ENCODE data around the gene RFWD3.
"Not testable (repeated sequence)": the region's sequence is repeated elsewhere in the genome, so short reads cannot be mapped to it uniquely, and the experiment has no call there.

Gene RFWD3

DNA sequence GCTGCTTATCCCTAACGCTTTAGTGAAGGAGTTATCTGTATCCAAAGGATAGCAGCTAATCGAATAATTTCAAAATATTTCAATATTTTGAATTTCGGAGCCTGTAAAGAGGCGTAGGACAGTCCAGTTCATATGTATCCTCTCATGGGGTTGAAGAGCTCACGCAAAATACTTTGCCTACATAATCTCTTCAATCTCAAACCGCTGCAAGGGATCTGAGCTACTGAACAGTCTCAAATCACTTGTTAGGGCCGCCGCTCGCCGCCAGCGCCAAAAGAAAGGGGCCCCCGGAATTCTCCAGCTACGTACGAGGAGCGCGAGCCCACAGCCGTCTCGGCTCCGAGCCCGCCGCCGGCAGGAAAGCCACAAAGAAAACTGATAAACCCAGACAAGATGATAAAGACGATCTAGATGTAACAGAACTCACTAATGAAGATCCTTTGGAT lies 601 bp upstream of the RFWD3 start:
- Histone ChIP-seq H3K9ac (ENCODE audit: low read depth in 1 of 2, low read length in 2 of 2) (peak overlapping the region; percentile 33 to 80), H3K36me3 (ENCODE audit: control insufficient read depth in 1 of 2, insufficient read depth in 2 of 2, low read length in 2 of 2) (peaks cover 13 to 24% of the 10 kb centered on the region in 2 donors), H3K9me3 (ENCODE audit: control insufficient read depth in 1 of 2, low read length in 2 of 2) (no peaks in the 10 kb centered on the region), H3K27ac (ENCODE audit: low read depth, low read length) (no peak overlapping the region), H3K4me3 (ENCODE audit: low read depth in 1 of 2, low read length in 2 of 2) (peak overlapping the region; percentile 79 to 81), H3K27me3 (ENCODE audit: control insufficient read depth in 1 of 2, insufficient read depth in 2 of 2, low read length in 2 of 2) (no peaks in the 10 kb centered on the region), H3K4me1 (ENCODE audit: control insufficient read depth in 1 of 2, insufficient read depth in 2 of 2, low read length in 2 of 2) (peaks cover 0 to 8% of the 10 kb centered on the region in 2 donors)

DNA sequence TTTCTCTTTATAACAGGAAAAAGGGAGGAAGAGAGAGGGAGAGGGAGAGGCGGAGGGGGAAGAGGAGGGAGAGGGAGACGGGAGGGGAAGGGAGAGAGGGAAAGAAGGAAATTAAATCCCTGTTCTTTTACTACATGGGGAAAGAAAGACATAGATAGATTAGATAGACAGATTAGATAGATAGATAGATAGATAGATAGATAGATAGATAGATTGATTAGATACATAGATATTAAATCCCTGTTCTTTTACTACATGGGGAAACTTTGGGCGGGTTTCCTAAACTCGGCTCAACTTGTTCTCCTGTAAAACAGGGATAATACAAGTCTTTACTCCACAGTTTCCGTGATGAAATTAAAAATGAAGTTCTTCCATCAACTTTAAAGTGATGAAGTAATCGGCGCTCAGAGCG lies 661 bp downstream of the RFWD3 start:
- H3K27me3 ChIP-seq (ENCODE audit: control insufficient read depth in 1 of 2, insufficient read depth in 2 of 2, low read length in 2 of 2), result no peaks in the 10 kb centered on the region
- H3K9me3 ChIP-seq (ENCODE audit: control insufficient read depth in 1 of 2, low read length in 2 of 2), result no peaks in the 10 kb centered on the region
- peak overlapping the region; percentile 96 for H3K4me3 ChIP-seq (ENCODE audit: low read depth in 1 of 2, low read length in 2 of 2)
- peak overlapping the region; percentile 84 to 86 for H3K9ac ChIP-seq (ENCODE audit: low read depth in 1 of 2, low read length in 2 of 2)
- H3K4me1 ChIP-seq (ENCODE audit: control insufficient read depth in 1 of 2, insufficient read depth in 2 of 2, low read length in 2 of 2), result peaks cover 0 to 8% of the 10 kb centered on the region in 2 donors
- H3K27ac ChIP-seq (ENCODE audit: low read depth, low read length), result no peak overlapping the region
- H3K36me3 ChIP-seq (ENCODE audit: control insufficient read depth in 1 of 2, insufficient read depth in 2 of 2, low read length in 2 of 2), result peaks cover 4 to 19% of the 10 kb centered on the region in 2 donors

DNA sequence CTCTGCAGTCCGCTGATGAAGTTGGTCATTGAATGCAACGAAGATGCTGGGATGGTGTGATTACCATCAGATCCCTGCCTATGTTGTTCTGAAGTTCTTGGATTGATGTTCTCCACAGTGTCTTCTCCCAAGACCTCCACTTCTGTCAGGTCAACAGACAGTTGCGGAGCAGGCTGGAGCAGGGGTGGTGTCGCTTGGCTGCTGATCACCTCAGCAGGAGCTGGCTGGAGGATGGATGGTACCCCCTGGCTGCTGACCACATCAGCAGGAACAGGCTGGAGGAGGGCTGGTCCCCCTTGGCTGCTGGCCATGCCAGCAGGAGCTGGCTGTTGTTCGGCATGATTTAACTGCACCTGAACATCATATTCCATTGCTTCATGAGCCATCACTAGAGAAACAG lies 5.6 kb downstream of the RFWD3 start:
- H3K36me3 ChIP-seq (ENCODE audit: control insufficient read depth in 1 of 2, insufficient read depth in 2 of 2, low read length in 2 of 2), result peaks cover 23 to 47% of the 10 kb centered on the region in 2 donors

DNA sequence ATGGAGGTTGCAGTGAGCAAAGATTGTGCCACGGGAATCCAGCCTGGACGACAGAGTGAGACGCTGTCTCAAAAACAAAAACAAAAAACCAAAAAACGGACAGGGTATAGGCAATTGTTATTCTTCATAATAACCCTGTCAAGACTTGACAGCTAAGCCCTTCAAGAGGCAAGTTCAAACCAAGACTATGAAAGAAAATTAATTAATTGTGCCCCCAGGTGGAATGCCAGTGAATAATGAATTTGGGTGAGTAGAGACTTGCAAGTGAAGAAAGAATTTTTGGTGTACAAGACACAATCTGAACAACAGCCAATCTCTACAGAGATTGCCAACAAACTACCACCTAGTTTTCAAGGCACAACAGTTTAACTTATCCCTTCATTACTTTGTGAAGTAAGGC lies 6.3 kb downstream of the RFWD3 start:
- Histone ChIP-seq H3K9me3 (ENCODE audit: control insufficient read depth in 1 of 2, low read length in 2 of 2) (no peaks in the 10 kb centered on the region), H3K4me3 (ENCODE audit: low read depth in 1 of 2, low read length in 2 of 2) (no peak overlapping the region), H3K27ac (ENCODE audit: low read depth, low read length) (no peak overlapping the region), H3K9ac (ENCODE audit: low read depth in 1 of 2, low read length in 2 of 2) (no peak overlapping the region), H3K27me3 (ENCODE audit: control insufficient read depth in 1 of 2, insufficient read depth in 2 of 2, low read length in 2 of 2) (no peaks in the 10 kb centered on the region), H3K36me3 (ENCODE audit: control insufficient read depth in 1 of 2, insufficient read depth in 2 of 2, low read length in 2 of 2) (peaks cover 23 to 47% of the 10 kb centered on the region in 2 donors), H3K4me1 (ENCODE audit: control insufficient read depth in 1 of 2, insufficient read depth in 2 of 2, low read length in 2 of 2) (peaks cover 7 to 9% of the 10 kb centered on the region in 2 donors)

More for the DNA sequence above, 5.6 kb downstream of the RFWD3 start:
- Histone ChIP-seq H3K9ac (ENCODE audit: low read depth in 1 of 2, low read length in 2 of 2) (no peak overlapping the region), H3K27me3 (ENCODE audit: control insufficient read depth in 1 of 2, insufficient read depth in 2 of 2, low read length in 2 of 2) (no peaks in the 10 kb centered on the region), H3K4me1 (ENCODE audit: control insufficient read depth in 1 of 2, insufficient read depth in 2 of 2, low read length in 2 of 2) (peaks cover 9 to 11% of the 10 kb centered on the region in 2 donors), H3K9me3 (ENCODE audit: control insufficient read depth in 1 of 2, low read length in 2 of 2) (no peaks in the 10 kb centered on the region), H3K27ac (ENCODE audit: low read depth, low read length) (no peak overlapping the region), H3K4me3 (ENCODE audit: low read depth in 1 of 2, low read length in 2 of 2) (no peak overlapping the region)

DNA sequence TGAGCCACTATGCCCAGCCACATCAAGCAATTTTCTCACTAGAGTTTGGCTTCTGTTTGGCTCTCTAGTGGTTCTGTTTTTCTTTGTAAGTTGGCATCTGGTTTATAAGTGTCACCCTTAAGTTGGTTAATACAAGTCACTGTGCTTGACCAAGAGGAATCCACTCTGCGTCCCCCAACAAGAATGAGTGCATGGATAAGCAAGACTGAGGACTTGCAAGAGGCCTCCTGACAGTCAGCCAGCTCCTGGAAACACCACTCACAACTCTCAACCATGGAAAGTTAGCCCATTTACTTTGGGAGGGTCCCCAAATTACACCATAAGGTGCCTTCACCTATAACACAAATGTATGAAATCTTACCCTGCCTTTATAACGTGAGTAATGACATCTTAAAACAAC lies 7.6 kb downstream of the RFWD3 start:
- H3K4me3 ChIP-seq (ENCODE audit: low read depth in 1 of 2, low read length in 2 of 2), result no peak overlapping the region
- H3K9ac ChIP-seq (ENCODE audit: low read depth in 1 of 2, low read length in 2 of 2), result no peak overlapping the region
- H3K27ac ChIP-seq (ENCODE audit: low read depth, low read length), result no peak overlapping the region
- no peaks in the 10 kb centered on the region for H3K27me3 ChIP-seq (ENCODE audit: control insufficient read depth in 1 of 2, insufficient read depth in 2 of 2, low read length in 2 of 2)
- H3K9me3 ChIP-seq (ENCODE audit: control insufficient read depth in 1 of 2, low read length in 2 of 2), result no peaks in the 10 kb centered on the region
- H3K4me1 ChIP-seq (ENCODE audit: control insufficient read depth in 1 of 2, insufficient read depth in 2 of 2, low read length in 2 of 2), result peaks cover 7 to 9% of the 10 kb centered on the region in 2 donors
- H3K36me3 ChIP-seq (ENCODE audit: control insufficient read depth in 1 of 2, insufficient read depth in 2 of 2, low read length in 2 of 2), result peaks cover 23 to 52% of the 10 kb centered on the region in 2 donors

DNA sequence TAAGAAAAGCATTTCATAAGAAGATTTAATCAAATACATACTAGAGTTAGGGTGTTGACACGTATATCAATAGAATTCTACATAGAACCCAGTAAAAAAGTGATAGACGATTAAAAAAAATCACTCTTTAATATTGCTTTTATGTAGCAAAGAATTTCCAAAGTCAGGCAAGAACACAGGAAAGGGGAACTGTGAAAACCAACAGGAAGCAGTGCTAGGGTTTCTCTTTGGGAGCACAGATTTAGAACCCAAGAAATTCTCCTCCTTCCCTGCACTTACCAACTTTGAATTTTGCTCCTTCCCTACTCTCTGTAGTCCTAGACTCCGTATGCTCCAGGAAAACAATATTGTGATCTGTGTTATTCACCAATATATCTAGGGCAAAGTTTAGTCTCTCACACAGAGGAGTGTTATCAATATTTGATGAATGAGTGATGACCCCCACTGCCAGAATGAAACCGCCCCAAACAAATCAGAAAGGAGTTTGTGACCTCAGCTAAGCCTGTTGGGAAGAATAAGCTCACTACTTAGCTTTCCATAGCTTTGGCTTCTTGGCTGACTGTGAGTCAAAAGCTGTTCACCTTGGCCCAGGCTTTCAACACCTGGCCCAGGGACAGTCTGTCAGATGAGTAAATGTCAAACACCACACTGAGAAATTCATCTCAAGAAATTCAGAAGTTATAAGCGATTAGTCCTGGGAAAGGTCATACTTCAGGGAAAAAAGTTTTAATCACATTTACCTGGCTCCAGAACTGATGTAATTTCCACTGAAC lies 8.6 kb downstream of the RFWD3 start:
- Histone ChIP-seq H3K4me3 (ENCODE audit: low read depth in 1 of 2, low read length in 2 of 2) (peak overlapping the region in 1 of 2 donors; percentile 8), H3K36me3 (ENCODE audit: control insufficient read depth in 1 of 2, insufficient read depth in 2 of 2, low read length in 2 of 2) (peaks cover 19 to 44% of the 10 kb centered on the region in 2 donors), H3K4me1 (ENCODE audit: control insufficient read depth in 1 of 2, insufficient read depth in 2 of 2, low read length in 2 of 2) (peaks cover 7 to 9% of the 10 kb centered on the region in 2 donors), H3K9ac (ENCODE audit: low read depth in 1 of 2, low read length in 2 of 2) (no peak overlapping the region), H3K27ac (ENCODE audit: low read depth, low read length) (no peak overlapping the region), H3K9me3 (ENCODE audit: control insufficient read depth in 1 of 2, low read length in 2 of 2) (no peaks in the 10 kb centered on the region), H3K27me3 (ENCODE audit: control insufficient read depth in 1 of 2, insufficient read depth in 2 of 2, low read length in 2 of 2) (no peaks in the 10 kb centered on the region)

DNA sequence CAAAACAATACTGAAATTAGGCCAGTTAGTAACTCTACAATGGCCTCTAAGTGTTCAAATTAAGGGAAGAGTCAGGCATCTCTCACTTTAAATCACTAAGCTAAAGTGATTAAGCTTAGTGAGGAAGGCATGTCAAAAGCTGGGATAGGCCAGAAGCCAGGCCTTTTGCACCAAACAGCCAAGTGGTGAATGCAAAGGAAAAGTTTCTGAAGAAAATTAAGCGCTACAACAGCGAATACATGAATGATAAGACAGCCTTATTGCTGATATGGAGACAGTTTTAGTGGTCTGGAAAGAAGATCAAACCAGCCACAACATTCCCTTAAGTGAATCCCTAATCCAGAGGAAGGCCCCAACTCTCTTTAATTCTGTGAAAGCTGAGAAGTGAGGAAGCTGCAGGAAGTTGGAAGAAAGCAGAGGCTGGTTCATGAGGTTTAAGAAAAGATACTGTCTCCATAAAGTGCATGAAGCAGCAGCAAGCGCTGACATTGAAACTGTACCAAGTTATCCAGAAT lies 12.1 kb downstream of the RFWD3 start:
- no peak overlapping the region for H3K27ac ChIP-seq (ENCODE audit: low read depth, low read length)
- no peaks in the 10 kb centered on the region for H3K9me3 ChIP-seq (ENCODE audit: control insufficient read depth in 1 of 2, low read length in 2 of 2)
- peaks cover 7 to 9% of the 10 kb centered on the region in 2 donors for H3K4me1 ChIP-seq (ENCODE audit: control insufficient read depth in 1 of 2, insufficient read depth in 2 of 2, low read length in 2 of 2)
- H3K9ac ChIP-seq (ENCODE audit: low read depth in 1 of 2, low read length in 2 of 2), result no peak overlapping the region
- H3K4me3 ChIP-seq (ENCODE audit: low read depth in 1 of 2, low read length in 2 of 2), result no peak overlapping the region
- no peaks in the 10 kb centered on the region for H3K27me3 ChIP-seq (ENCODE audit: control insufficient read depth in 1 of 2, insufficient read depth in 2 of 2, low read length in 2 of 2)
- peaks cover 8 to 51% of the 10 kb centered on the region in 2 donors for H3K36me3 ChIP-seq (ENCODE audit: control insufficient read depth in 1 of 2, insufficient read depth in 2 of 2, low read length in 2 of 2)

DNA sequence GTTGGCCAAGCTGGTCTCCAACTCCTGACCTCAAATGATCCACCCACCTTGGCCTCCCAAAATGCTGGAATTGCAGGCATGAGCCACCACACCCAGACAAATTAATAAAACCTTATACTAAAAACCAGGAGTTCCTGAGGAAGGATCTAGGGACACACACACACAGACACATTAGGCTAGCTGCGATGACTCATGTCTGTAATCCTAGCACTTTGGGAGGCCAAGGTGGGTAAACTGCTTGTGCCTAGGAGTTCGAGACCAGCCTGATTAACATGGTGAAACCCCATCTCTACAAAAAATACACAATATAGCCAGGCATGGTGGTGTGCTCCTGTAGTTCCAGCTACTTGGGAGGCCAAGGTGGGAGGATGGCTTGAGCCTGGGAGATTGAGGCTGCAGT lies 13.8 kb downstream of the RFWD3 start:
- not testable (repeated sequence) for H3K27ac ChIP-seq (ENCODE audit: low read depth, low read length); H3K9me3 ChIP-seq (ENCODE audit: control insufficient read depth in 1 of 2, low read length in 2 of 2); H3K27me3 ChIP-seq (ENCODE audit: control insufficient read depth in 1 of 2, insufficient read depth in 2 of 2, low read length in 2 of 2)

DNA sequence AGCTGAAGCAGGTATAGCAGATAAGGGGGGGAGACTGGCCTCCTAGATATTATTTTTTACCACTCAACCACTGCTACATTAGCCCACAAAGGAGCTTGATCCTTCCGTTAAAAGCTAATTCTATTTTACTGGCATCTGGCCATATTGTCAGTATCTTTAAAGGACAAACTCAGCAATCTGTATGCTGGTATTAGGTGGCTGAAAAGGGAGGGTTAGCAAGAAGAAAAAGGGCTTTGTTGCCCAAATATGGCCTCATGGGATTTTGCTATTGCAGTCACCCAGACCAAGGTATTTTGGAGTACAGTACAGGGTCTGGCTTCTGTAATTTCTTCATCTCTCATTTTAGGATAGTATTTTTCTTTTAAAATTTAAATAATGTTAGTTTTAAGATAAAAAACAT lies 14.4 kb downstream of the RFWD3 start:
- Histone ChIP-seq H3K9me3 (ENCODE audit: control insufficient read depth in 1 of 2, low read length in 2 of 2) (no peaks in the 10 kb centered on the region), H3K36me3 (ENCODE audit: control insufficient read depth in 1 of 2, insufficient read depth in 2 of 2, low read length in 2 of 2) (peaks cover 3 to 57% of the 10 kb centered on the region in 2 donors), H3K27ac (ENCODE audit: low read depth, low read length) (no peak overlapping the region), H3K4me1 (ENCODE audit: control insufficient read depth in 1 of 2, insufficient read depth in 2 of 2, low read length in 2 of 2) (no peaks in the 10 kb centered on the region), H3K4me3 (ENCODE audit: low read depth in 1 of 2, low read length in 2 of 2) (no peak overlapping the region), H3K9ac (ENCODE audit: low read depth in 1 of 2, low read length in 2 of 2) (no peak overlapping the region), H3K27me3 (ENCODE audit: control insufficient read depth in 1 of 2, insufficient read depth in 2 of 2, low read length in 2 of 2) (no peaks in the 10 kb centered on the region)

More for the DNA sequence above, 13.8 kb downstream of the RFWD3 start:
- H3K9ac ChIP-seq (ENCODE audit: low read depth in 1 of 2, low read length in 2 of 2); H3K4me1 ChIP-seq (ENCODE audit: control insufficient read depth in 1 of 2, insufficient read depth in 2 of 2, low read length in 2 of 2); H3K4me3 ChIP-seq (ENCODE audit: low read depth in 1 of 2, low read length in 2 of 2): not testable (repeated sequence)
- peaks cover 4 to 51% of the 10 kb centered on the region in 2 donors for H3K36me3 ChIP-seq (ENCODE audit: control insufficient read depth in 1 of 2, insufficient read depth in 2 of 2, low read length in 2 of 2)

DNA sequence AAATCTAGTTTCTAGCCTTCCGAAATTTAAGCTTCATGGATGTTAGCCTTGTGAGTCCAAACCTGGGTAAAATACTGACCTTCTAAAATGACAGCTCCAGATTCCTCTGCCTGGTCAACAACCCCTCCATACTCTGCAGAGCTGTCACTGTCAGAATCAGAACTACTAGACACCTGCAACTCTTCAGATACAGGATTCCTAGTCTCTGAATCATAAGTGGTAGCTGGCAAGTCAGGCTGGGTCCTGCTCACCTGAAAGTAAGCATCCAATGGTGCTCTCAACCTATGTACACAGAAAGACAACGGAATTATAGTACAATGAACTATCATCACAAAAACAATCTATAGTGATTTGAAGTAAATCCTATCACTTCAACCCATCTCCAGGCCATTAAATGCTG lies 14.8 kb downstream of the RFWD3 start:
- H3K27ac ChIP-seq (ENCODE audit: low read depth, low read length), result no peak overlapping the region
- peaks cover 3 to 61% of the 10 kb centered on the region in 2 donors for H3K36me3 ChIP-seq (ENCODE audit: control insufficient read depth in 1 of 2, insufficient read depth in 2 of 2, low read length in 2 of 2)
- H3K4me3 ChIP-seq (ENCODE audit: low read depth in 1 of 2, low read length in 2 of 2), result no peak overlapping the region
- no peaks in the 10 kb centered on the region for H3K27me3 ChIP-seq (ENCODE audit: control insufficient read depth in 1 of 2, insufficient read depth in 2 of 2, low read length in 2 of 2)
- H3K9me3 ChIP-seq (ENCODE audit: control insufficient read depth in 1 of 2, low read length in 2 of 2), result no peaks in the 10 kb centered on the region
- no peaks in the 10 kb centered on the region for H3K4me1 ChIP-seq (ENCODE audit: control insufficient read depth in 1 of 2, insufficient read depth in 2 of 2, low read length in 2 of 2)
- H3K9ac ChIP-seq (ENCODE audit: low read depth in 1 of 2, low read length in 2 of 2), result no peak overlapping the region
